ENCODE data around the gene OSBPL5. TPM values are rescaled to one million over a fixed set of nuclear protein-coding genes. Genes with fewer than 3 reads are reported as not detected.

The OSBPL5 gene
- total RNA-seq, 1 experiment from 2014 or later = 16.1 TPM

GRCh38 chr11:3124821-3125220, 40.3 kb downstream of the OSBPL5 start:
- no peak overlapping the region for H2BK20ac ChIP-seq (ENCODE audit: low read depth, low read length, poor library complexity, severe bottlenecking)
- H3T11ph ChIP-seq (ENCODE audit: low read length) = no peak overlapping the region
- H4K20me1 ChIP-seq (ENCODE audit: control insufficient read depth, insufficient read depth, insufficient read length) = peaks cover 2% of the 10 kb centered on the region
- no peaks in the 10 kb centered on the region for H3K79me1 ChIP-seq (ENCODE audit: insufficient read depth, low read depth, low read length, poor library complexity, severe bottlenecking)
- H3K4me1 Mint-ChIP-seq = 0 out of 4 replicates have a peak, but pooled peaks cover 0 to 3% of the 10 kb centered on the region in 2 experiments
- H4K91ac ChIP-seq (ENCODE audit: insufficient read length, low read depth, low read length) = no peak overlapping the region
- H3K4me2 ChIP-seq (ENCODE audit: insufficient read depth, insufficient read length, low read length) = no peak overlapping the region
- no peak overlapping the region for H2AK5ac ChIP-seq (ENCODE audit: insufficient read length, low read length)
- no peak overlapping the region for H3K4me3 Mint-ChIP-seq
- WGBS (ENCODE audit: extremely low coverage, insufficient read length, low lambda C conversion rate) = no CpG with 5 or more reads among the region's 3 CpGs
- no peak overlapping the region for H3K56ac ChIP-seq (ENCODE audit: insufficient read length, low read depth, low read length)
- H3K23ac ChIP-seq (ENCODE audit: insufficient read length, low read depth, low read length) = no peak overlapping the region
- no peaks in the 10 kb centered on the region for H3K23me2 ChIP-seq (ENCODE audit: insufficient read length, low read depth, low read length, poor library complexity, severe bottlenecking)
- H4K5ac ChIP-seq (ENCODE audit: insufficient read length, low read depth, low read length) = no peak overlapping the region
- H3K9me3 Mint-ChIP-seq = peaks cover 0 to 2% of the 10 kb centered on the region in 2 experiments; a peak in 1 of 5 replicates
- H2BK5ac ChIP-seq (ENCODE audit: insufficient read length, low read length) = no peak overlapping the region
- no peaks in the 10 kb centered on the region for H3K79me2 ChIP-seq (ENCODE audit: insufficient read depth, low read length)
- H3K36me3 Mint-ChIP-seq (ENCODE audit: insufficient read depth in 1 of 3, low read depth in 3 of 3) = peaks cover 4 to 11% (median 6%) of the 10 kb centered on the region in 3 experiments; a peak in 5 of 7 replicates
- H3K18ac ChIP-seq (ENCODE audit: insufficient read length, low read depth, low read length) = no peak overlapping the region
- H3K4me1 ChIP-seq (ENCODE audit: insufficient read depth, low read length) = no peaks in the 10 kb centered on the region
- H2BK120ac ChIP-seq (ENCODE audit: low read depth, low read length, poor library complexity, severe bottlenecking) = no peak overlapping the region
- no peak overlapping the region for H4K8ac ChIP-seq (replicated peaks; ENCODE audit: insufficient read length, low read depth, low read length)
- no peak for TF ChIP-seq CTCF (conservative IDR thresholded peaks at IDR 0.05)
- H3K9me3 ChIP-seq (ENCODE audit: control insufficient read depth, low read depth, low read length) = no peaks in the 10 kb centered on the region
- H3K9ac ChIP-seq (ENCODE audit: extremely low read depth, insufficient read length, low read length) = no peak overlapping the region
- no peak for DNase-seq
- no peaks in the 10 kb centered on the region for H3K27me3 ChIP-seq (ENCODE audit: insufficient read depth, low read length)
- H3K27me3 Mint-ChIP-seq (ENCODE audit: low read depth) = no peaks in the 10 kb centered on the region
- no peak overlapping the region for H3K14ac ChIP-seq (ENCODE audit: insufficient read depth, low read length)
- H3K4ac ChIP-seq (ENCODE audit: low read depth, low read length) = no peak overlapping the region
- no peak overlapping the region for H3K27ac ChIP-seq (ENCODE audit: insufficient read length, low read depth, low read length)
- H2AFZ ChIP-seq (ENCODE audit: low read length) = no peak overlapping the region
- H2BK15ac ChIP-seq (ENCODE audit: low read depth, low read length) = no peak overlapping the region
- no peak overlapping the region; a peak in 1 of 7 replicates for H3K27ac Mint-ChIP-seq
- no peak overlapping the region for H2BK12ac ChIP-seq (ENCODE audit: insufficient read length, low read depth, low read length)
